ENCODE data around the gene SLC12A3.

Gene SLC12A3

GRCh38 chr16:56864960-56865359, at the start of gene SLC12A3:
TSS of gene SLC12A3 (plus strand) at chr16:56865207. CDS start at chr16:56865236, 29 bp downstream.
- DNase-seq (ENCODE audit: low read depth) = no peak

GRCh38 chr16:56815721-56816120, 49.3 kb upstream of the SLC12A3 start:
- DNase-seq (ENCODE audit: low read depth) = no peak

- no peak for DNase-seq (ENCODE audit: low read depth)
These were observed 48.0 kb upstream of the SLC12A3 start for GRCh38 chr16:56817056-56817455.

- no peak for DNase-seq (ENCODE audit: low read depth)
These were observed 47.1 kb upstream of the SLC12A3 start for GRCh38 chr16:56817938-56818337.

GRCh38 chr16:56823081-56823733, 41.8 kb upstream of the SLC12A3 start:
- DNase-seq (ENCODE audit: low read depth) = no peak

- no peak for DNase-seq (ENCODE audit: low read depth)
These were observed 40.7 kb upstream of the SLC12A3 start for GRCh38 chr16:56824331-56824730.

- no peak for DNase-seq (ENCODE audit: low read depth)
These were observed 40.2 kb upstream of the SLC12A3 start for GRCh38 chr16:56824804-56825203.

- DNase-seq (ENCODE audit: low read depth) = no peak
These were observed 39.2 kb upstream of the SLC12A3 start for GRCh38 chr16:56825826-56826225.

GRCh38 chr16:56828647-56829046, 36.4 kb upstream of the SLC12A3 start:
- DNase-seq (ENCODE audit: low read depth) = no peak

- DNase-seq (ENCODE audit: low read depth) = no peak
These were observed 34.3 kb upstream of the SLC12A3 start for GRCh38 chr16:56830669-56831068.

- DNase-seq (ENCODE audit: low read depth) = no peak
These were observed 32.2 kb upstream of the SLC12A3 start for GRCh38 chr16:56832768-56833167.

- DNase-seq (ENCODE audit: low read depth) = no peak
These were observed 31.6 kb upstream of the SLC12A3 start for GRCh38 chr16:56833243-56833970.

- no peak for DNase-seq (ENCODE audit: low read depth)
These were observed 29.7 kb upstream of the SLC12A3 start for GRCh38 chr16:56835320-56835719.

GRCh38 chr16:56836410-56837230, 28.4 kb upstream of the SLC12A3 start:
- no peak for DNase-seq (ENCODE audit: low read depth)

- DNase-seq (ENCODE audit: low read depth) = no peak
These were observed 26.2 kb upstream of the SLC12A3 start for GRCh38 chr16:56838622-56839337.

- no peak for DNase-seq (ENCODE audit: low read depth)
These were observed 23.8 kb upstream of the SLC12A3 start for GRCh38 chr16:56841233-56841632.

- no peak for DNase-seq (ENCODE audit: low read depth)
These were observed 23.3 kb upstream of the SLC12A3 start for GRCh38 chr16:56841659-56842058.

GRCh38 chr16:56842133-56842532, 22.9 kb upstream of the SLC12A3 start:
- no peak for DNase-seq (ENCODE audit: low read depth)

- DNase-seq (ENCODE audit: low read depth) = no peak
These were observed 21.0 kb upstream of the SLC12A3 start for GRCh38 chr16:56844056-56844455.

- no peak for DNase-seq (ENCODE audit: low read depth)
These were observed 17.7 kb upstream of the SLC12A3 start for GRCh38 chr16:56847173-56847910.

Data from stimulated activated CD8-positive, alpha-beta memory T cell treated with anti-CD3 and anti-CD28 coated beads, Interleukin-15, amount 100 ng/mL, for 24 hours (primary cell).